Central memory CD4-positive, alpha-beta T cell (primary cell): ENCODE results near the gene TMPRSS11B.
"Not testable (repeated sequence)": the region's sequence is repeated elsewhere in the genome, so short reads cannot be mapped to it uniquely, and the experiment has no call there.

Experiments
- DNase-seq: peaks from one replicate; pipeline ENCODE4 v3.0.0; 2022

The TMPRSS11B gene

DNA sequence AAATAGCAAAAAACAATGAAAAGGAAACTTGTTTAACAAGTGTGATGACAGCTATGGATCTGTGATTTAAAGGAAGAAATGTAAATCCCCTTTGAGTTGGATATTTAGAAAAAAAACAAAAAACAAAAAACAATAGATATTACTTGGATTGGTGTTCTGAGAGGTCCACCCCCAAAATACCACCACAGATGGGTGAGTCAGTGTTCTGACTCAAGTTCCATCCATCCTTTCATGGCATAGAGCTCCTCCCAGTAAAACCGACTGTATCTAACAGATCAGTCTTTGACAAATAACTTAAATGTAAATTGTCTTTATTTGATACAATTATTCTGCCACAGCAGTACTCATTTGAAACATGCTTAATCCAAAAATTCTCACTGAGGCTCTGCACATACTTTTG lies 27.4 kb downstream of the TMPRSS11B start:
- DNase-seq = no peak

GRCh38 chr4:68216501-68216900 lies 29.0 kb downstream of the TMPRSS11B start:
- DNase-seq = no peak

- DNase-seq = no peak
Measured at GRCh38 chr4:68209003-68209402, 36.5 kb downstream of the TMPRSS11B start.

GRCh38 chr4:68194305-68194704 lies 51.2 kb downstream of the TMPRSS11B start:
- DNase-seq = not testable (repeated sequence)

- no peak for DNase-seq
Measured at GRCh38 chr4:68193194-68193593, 52.3 kb downstream of the TMPRSS11B start.

GRCh38 chr4:68187145-68187544 lies 58.3 kb downstream of the TMPRSS11B start:
- no peak for DNase-seq

GRCh38 chr4:68184923-68185322 lies 60.6 kb downstream of the TMPRSS11B start:
- DNase-seq = no peak

DNA sequence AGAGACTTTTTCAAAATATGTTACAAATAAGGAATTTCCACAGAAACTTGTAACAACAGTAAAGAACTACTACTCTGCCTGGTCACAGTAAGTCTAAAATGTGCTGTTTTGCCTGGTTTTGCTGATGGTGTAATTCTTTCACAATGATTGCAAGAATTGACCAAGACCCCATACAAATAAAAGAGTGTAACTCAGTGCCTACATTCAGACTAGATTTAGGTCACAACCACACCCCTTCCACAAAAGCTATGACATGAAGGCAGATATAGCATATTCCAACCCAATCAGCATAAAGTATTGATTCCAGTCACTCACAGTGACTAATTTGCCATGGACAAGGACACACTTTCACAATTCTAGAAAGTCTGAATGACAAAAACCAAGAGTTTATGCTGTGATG lies 62.1 kb downstream of the TMPRSS11B start:
- no peak for DNase-seq

DNA sequence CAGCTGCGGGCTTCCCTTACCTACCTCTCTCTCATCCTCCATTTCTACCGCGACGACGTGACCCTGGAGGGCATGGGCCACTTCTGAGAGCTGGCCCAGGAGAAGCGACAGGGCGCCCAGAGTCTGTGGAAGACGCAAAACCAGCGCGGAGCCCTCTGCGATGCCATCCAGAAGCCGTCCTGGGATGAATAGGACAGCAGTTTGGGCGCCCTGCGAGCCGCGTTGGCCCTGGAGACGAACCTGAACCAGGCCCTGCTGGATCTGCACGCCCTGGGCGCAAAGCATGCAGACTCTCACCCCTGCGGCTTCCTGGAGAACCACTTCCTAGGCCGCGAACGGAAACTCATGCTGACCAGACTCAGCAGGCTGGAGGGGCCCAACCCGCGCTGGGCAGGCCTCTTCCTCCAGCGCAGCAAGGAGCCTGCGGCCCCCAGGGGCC lies 63.1 kb downstream of the TMPRSS11B start:
- no peak for DNase-seq

- no peak for DNase-seq
Measured at GRCh38 chr4:68180849-68181526, 64.5 kb downstream of the TMPRSS11B start.

GRCh38 chr4:68176904-68177303 lies 68.6 kb downstream of the TMPRSS11B start:
- DNase-seq = no peak
